Measurements from ENCODE around the gene SSBP2. TPM values are rescaled to one million over a fixed set of nuclear protein-coding genes. Genes with fewer than 3 reads are reported as not detected.

The SSBP2 gene
- 32.3 and 34.2 TPM in 2 replicates for total RNA-seq (2014; rRNA removed; shearing (Covaris generic))

GRCh38 chr5:81751009-81751835 is at the start of gene SSBP2:
Gene SSBP2, minus strand, starts transcription at chr5:81751097. Its CDS starts 55 bp downstream, at chr5:81751042.
- peak; percentile 97 for DNase-seq (ENCODE audit: low read depth)

- no peak for DNase-seq (ENCODE audit: low read depth)
These were observed 44.8 kb upstream of the SSBP2 start for GRCh38 chr5:81795666-81796065.

GRCh38 chr5:81794226-81794625 is 43.3 kb upstream of the SSBP2 start:
- no peak for DNase-seq (ENCODE audit: low read depth)

- no peak for DNase-seq (ENCODE audit: low read depth)
These were observed 39.4 kb upstream of the SSBP2 start for GRCh38 chr5:81790336-81790735.

- DNase-seq (ENCODE audit: low read depth): peak; percentile 69
These were observed 38.1 kb upstream of the SSBP2 start for GRCh38 chr5:81789033-81789432.

- DNase-seq (ENCODE audit: low read depth): no peak
These were observed 37.4 kb upstream of the SSBP2 start for GRCh38 chr5:81788329-81788728.

GRCh38 chr5:81787474-81788242 is 36.8 kb upstream of the SSBP2 start:
- DNase-seq (ENCODE audit: low read depth): peak; percentile 52

GRCh38 chr5:81786991-81787390 is 36.1 kb upstream of the SSBP2 start:
- no peak for DNase-seq (ENCODE audit: low read depth)

- DNase-seq (ENCODE audit: low read depth): no peak
These were observed 35.6 kb upstream of the SSBP2 start for GRCh38 chr5:81786496-81786895.

- DNase-seq (ENCODE audit: low read depth): peak; percentile 50
These were observed 34.4 kb upstream of the SSBP2 start for GRCh38 chr5:81785322-81785721.

- DNase-seq (ENCODE audit: low read depth): no peak
These were observed 32.5 kb upstream of the SSBP2 start for GRCh38 chr5:81783401-81783800.

- peak; percentile 20 for DNase-seq (ENCODE audit: low read depth)
These were observed 31.9 kb upstream of the SSBP2 start for GRCh38 chr5:81782811-81783210.

GRCh38 chr5:81779916-81780266 is 29.0 kb upstream of the SSBP2 start:
- no peak for DNase-seq (ENCODE audit: low read depth)

GRCh38 chr5:81779125-81779915 is 28.4 kb upstream of the SSBP2 start:
- DNase-seq (ENCODE audit: low read depth): peak; percentile 66

GRCh38 chr5:81778642-81779041 is 27.7 kb upstream of the SSBP2 start:
- DNase-seq (ENCODE audit: low read depth): peak; percentile 51

- DNase-seq (ENCODE audit: low read depth): no peak
These were observed 25.4 kb upstream of the SSBP2 start for GRCh38 chr5:81776258-81776657.

GRCh38 chr5:81774374-81774773 is 23.5 kb upstream of the SSBP2 start:
- peak; percentile 6 for DNase-seq (ENCODE audit: low read depth)

GRCh38 chr5:81773574-81773973 is 22.7 kb upstream of the SSBP2 start:
- peak; percentile 40 for DNase-seq (ENCODE audit: low read depth)

GRCh38 chr5:81773161-81773560 is 22.3 kb upstream of the SSBP2 start:
- no peak for DNase-seq (ENCODE audit: low read depth)

GRCh38 chr5:81772488-81772887 is 21.6 kb upstream of the SSBP2 start:
- no peak for DNase-seq (ENCODE audit: low read depth)

- DNase-seq (ENCODE audit: low read depth): peak; percentile 93
These were observed 18.1 kb upstream of the SSBP2 start for GRCh38 chr5:81768935-81769452.

GRCh38 chr5:81767938-81768337 is 17.0 kb upstream of the SSBP2 start:
- DNase-seq (ENCODE audit: low read depth): peak; percentile 20

Data from M059J (cell line).